ENCODE measurements around the gene SLC25A46.
"Not testable (repeated sequence)": the region's sequence is repeated elsewhere in the genome, so short reads cannot be mapped to it uniquely, and the experiment has no call there.

Gene SLC25A46

GRCh38 chr5:110738812-110739651 lies at the start of gene SLC25A46:
SLC25A46 (plus strand) TSS chr5:110739007; CDS start chr5:110739120, 113 bp downstream.
- peak; percentile 64 for DNase-seq

DNA sequence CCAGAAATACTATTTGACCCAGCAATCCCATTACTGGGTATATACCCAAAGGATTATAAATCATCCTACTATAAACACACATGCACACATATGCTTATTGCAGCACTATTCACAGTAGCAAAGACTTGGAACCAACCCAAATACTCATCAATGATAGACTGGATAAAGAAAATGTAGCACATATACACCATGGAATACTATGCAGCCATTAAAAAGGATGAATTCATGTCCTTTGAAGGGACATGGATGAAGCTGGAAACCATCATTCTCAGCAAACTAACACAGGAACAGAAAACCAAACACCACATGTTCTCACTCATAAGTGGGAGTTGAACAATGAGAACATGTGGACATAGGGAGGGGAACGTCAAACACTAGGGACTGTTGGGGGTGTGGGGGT lies 48.2 kb upstream of the SLC25A46 start:
- DNase-seq, result not testable (repeated sequence)

- DNase-seq, result not testable (repeated sequence)
Observed at GRCh38 chr5:110692669-110693068, 46.1 kb upstream of the SLC25A46 start.

DNA sequence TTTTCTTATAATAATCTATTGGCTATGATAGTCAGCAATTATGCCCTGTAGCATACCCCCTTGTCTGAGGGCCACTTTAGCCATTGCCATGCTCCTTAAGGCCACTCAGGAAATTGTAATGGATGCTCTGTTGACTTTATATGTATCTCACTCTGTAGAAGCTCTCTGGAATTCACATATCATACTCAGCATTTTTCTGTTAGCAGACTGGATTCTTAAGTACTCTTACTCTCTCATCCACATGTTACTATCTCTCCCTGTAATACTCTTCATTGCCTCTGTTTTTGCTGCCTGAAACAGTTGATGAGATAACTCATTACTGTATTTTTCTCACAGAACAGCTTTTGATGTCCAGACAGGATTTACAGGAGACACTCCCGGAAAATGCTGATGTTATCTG lies 36.5 kb upstream of the SLC25A46 start:
- no peak for DNase-seq

DNA sequence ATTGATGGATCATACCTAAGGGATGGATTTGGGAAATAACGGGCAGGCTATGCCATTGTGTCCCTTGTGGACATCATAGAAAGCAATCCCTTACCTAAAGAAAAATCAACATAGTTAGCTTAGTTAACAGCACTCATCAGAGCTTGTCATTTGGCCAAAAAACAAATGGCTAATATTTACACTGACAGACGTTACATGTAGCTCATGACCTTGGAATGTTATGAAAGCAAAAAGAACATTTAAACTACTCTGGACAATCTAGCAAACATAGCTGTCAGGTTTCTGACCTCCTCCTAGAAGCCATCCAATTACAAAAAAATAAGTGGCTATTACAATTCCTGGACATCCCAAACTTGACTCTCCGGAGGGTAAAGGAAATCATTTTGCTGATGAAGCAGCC lies 36.1 kb upstream of the SLC25A46 start:
- DNase-seq, result no peak

GRCh38 chr5:110703481-110703880 lies 35.3 kb upstream of the SLC25A46 start:
- DNase-seq, result no peak

GRCh38 chr5:110705349-110705748 lies 33.5 kb upstream of the SLC25A46 start:
- no peak for DNase-seq

DNA sequence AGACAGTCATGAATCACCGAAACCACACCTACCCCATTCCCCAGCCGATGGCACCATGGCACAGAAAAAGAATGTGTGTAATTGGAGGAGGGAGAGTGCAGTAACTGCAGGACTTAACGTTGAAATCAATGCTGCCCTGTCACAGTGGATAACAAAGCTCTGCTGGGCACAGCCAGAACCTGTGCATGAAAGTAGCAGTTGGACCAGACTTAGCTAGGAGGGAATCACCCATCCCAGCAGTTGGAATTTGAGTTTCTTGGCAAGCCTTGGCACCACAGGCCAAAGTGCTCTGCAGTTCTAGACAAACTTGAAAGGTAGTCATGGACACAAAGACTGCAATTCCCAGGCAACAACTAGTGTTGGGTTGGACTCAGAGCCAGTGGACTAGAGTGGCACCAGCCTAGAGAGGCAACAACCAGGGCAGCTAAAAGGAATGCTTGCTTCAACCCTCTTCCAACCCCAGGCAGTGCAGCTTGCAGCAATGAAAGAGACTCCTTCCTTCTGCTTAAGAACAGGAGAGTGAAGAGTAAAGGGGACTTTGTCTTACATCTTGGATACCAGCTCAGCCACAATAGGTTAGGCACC lies 31.5 kb upstream of the SLC25A46 start:
- no peak for DNase-seq

- DNase-seq, result no peak
Observed at GRCh38 chr5:110716247-110717245, 22.3 kb upstream of the SLC25A46 start.

GRCh38 chr5:110718311-110718710 lies 20.5 kb upstream of the SLC25A46 start:
- no peak for DNase-seq

DNA sequence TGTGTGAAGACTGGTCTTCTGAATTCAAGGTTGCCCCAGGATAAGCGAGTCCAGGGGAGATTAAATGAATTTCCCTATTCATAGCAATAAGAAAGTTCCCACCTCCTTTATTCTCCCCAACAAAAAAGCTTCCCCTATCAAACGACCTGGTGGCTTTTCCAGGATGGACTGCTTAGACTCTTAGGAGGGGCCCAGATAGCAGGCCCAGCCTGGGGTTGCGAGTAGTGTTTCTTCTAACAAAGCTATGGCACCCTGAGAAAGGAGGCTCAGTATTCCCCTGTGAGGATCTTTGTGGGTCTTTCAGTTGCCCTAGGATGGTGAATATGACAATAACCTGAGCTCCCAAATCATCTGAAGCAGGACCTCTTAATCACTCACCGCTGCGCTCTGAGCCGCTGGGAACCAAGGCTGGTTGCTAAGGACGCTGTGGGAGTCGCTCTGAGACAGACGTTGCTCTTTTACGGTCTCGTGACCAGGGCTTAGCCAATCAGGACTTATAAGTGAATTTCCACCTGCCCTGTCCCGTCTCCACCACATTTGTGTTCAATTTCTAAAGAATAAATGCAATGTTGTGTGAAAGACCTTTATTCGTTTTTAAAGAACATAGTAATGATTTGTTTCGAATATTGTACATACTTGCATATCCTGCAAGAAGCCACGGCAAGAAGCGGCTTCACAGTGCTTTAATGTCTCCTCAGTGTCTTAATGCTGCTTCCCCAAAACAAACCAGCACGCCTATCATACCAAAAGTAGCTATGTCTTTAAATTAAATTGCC lies 12.4 kb upstream of the SLC25A46 start, which contains the start of gene TMEM232:
Gene TMEM232 (minus strand): TSS at position 423 of the 776 bp plus-strand sequence. CDS start 59,319 bp downstream, outside the sequence.
- DNase-seq, result no peak

- DNase-seq, result no peak
Observed at GRCh38 chr5:110727025-110727314, 11.8 kb upstream of the SLC25A46 start.

DNA sequence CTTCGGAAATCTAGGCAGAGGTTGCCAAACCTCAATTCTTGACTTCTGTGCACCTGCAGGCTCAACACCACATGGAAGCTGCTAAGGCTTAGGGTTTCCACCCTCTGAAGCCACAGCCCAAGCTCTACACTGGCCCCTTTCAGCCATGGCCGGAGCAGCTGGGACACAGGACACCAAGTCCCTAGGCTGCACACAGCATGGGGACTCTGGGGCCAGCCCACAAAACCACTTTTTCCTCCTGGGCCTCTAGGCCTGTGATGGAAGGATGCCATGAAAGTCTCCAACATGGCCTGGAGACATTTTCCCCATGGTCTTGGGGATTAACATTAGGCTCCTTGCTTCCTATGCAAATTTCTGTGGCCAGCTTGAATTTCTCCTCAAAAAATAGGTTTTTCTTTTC lies 7.3 kb upstream of the SLC25A46 start:
- not testable (repeated sequence) for DNase-seq

- no peak for DNase-seq
Observed at GRCh38 chr5:110734101-110734500, 4.7 kb upstream of the SLC25A46 start.

- no peak for DNase-seq
Observed at GRCh38 chr5:110735556-110735955, 3.3 kb upstream of the SLC25A46 start.

DNA sequence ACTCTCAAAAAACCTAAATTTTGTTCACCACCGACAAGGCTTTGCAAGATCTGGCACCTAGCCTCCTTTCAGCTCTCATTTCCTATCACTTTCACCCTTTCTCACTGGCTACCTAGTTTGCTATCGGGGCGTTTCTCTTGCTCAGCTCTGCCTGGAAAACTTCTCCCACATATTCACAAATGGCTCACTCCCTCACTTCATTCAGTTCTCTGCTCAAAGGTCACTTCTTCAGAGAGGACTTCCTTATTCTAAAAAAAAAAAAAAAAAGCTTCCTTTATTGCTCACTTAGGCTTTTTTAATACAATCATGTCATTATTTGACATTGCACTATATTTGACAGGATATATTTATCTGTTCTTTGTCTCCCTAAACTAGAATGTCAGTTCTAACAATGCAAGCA lies 2.1 kb upstream of the SLC25A46 start:
- no peak for DNase-seq

- no peak for DNase-seq
Observed at GRCh38 chr5:110738503-110738811, 350 bp upstream of the SLC25A46 start.

GRCh38 chr5:110751902-110752762 lies 13.3 kb downstream of the SLC25A46 start:
- no peak for DNase-seq

- no peak for DNase-seq
Observed at GRCh38 chr5:110752953-110753352, 14.1 kb downstream of the SLC25A46 start.

GRCh38 chr5:110753600-110753999 lies 14.8 kb downstream of the SLC25A46 start:
- DNase-seq, result no peak

- no peak for DNase-seq
Observed at GRCh38 chr5:110754181-110754580, 15.4 kb downstream of the SLC25A46 start.
